ENCODE data around the gene CDH18. TPM values are rescaled to one million over a fixed set of nuclear protein-coding genes. Genes with fewer than 3 reads are reported as not detected.

CDH18 gene
- total RNA-seq, 1 experiment from 2014 or later, result not detected

- Histone ChIP-seq H3K9me2 (ENCODE audit: insufficient read depth) (no peaks in the 10 kb centered on the region), H3K36me3 (ENCODE audit: control insufficient read depth in 1 of 2, insufficient read depth in 2 of 2, low read length in 2 of 2) (no peaks in the 10 kb centered on the region), H3K4me2 (ENCODE audit: low read length) (no peak overlapping the region), H3K9ac (ENCODE audit: low read length) (no peak overlapping the region), H4K20me1 (ENCODE audit: insufficient read depth) (no peaks in the 10 kb centered on the region), H3K4me1 (ENCODE audit: control insufficient read depth in 1 of 2, insufficient read depth in 2 of 2, low read length in 2 of 2) (no peaks in the 10 kb centered on the region), H3K4me3 (replicated peaks in 1 of 2; ENCODE audit: low read depth in 1 of 2, low read length in 2 of 2) (no peak overlapping the region), H2AFZ (ENCODE audit: low read depth, low read length, poor library complexity, severe bottlenecking) (no peak overlapping the region), H3K9me3 (ENCODE audit: control insufficient read depth in 1 of 2, insufficient read depth in 1 of 2, low read depth in 1 of 2, low read length in 2 of 2) (peaks cover 0 to 10% of the 10 kb centered on the region in 2 experiments; a peak in 3 of 4 replicates), H3K79me2 (ENCODE audit: insufficient read depth, low read length) (no peaks in the 10 kb centered on the region), H3K27me3 (ENCODE audit: insufficient read depth, low read length) (no peaks in the 10 kb centered on the region), H3K27ac (ENCODE audit: low read depth, low read length) (no peak overlapping the region)
- DNase-seq (ENCODE audit: low read depth, low spot score) (no peak), ATAC-seq (no peak)
- no TSS peak for BruUV-seq (replicated peaks)
- no peak for TF ChIP-seq RAD21 (IDR thresholded peaks at IDR 0.05; ENCODE audit: low read depth)
- TF ChIP-seq SP1 (IDR thresholded peaks at IDR 0.05; ENCODE audit: low read depth), result no peak
- no peak for TF ChIP-seq SIN3A (IDR thresholded peaks at IDR 0.05; ENCODE audit: low read depth)
- no peak for TF ChIP-seq EZH2 (IDR thresholded peaks at IDR 0.05)
- ChIA-PET POLR2A (no interaction called here), CTCF (no interaction called here), RAD21 (ENCODE audit: low non-redundant PET in 1 of 2, low total read pairs in 2 of 2, uncharacterized antibody in 2 of 2, unreplicated experiment in 2 of 2) (no interaction called here)
- intact Hi-C loops (cut with micrococcal nuclease), result no loop called here
Measured at GRCh38 chr5:19554524-19554923, 433.5 kb downstream of the CDH18 start.

GRCh38 chr5:19547640-19548039, 440.4 kb downstream of the CDH18 start:
- TF ChIP-seq CBX3 (IDR thresholded peaks at IDR 0.05; ENCODE audit: low read depth) (no peak), JUND (IDR thresholded peaks at IDR 0.05) (no peak), POLR2A (IDR thresholded peaks at IDR 0.05; ENCODE audit: borderline replicate concordance, extremely low read depth, insufficient read depth, insufficient read length) (no peak), ZNF274 (IDR thresholded peaks at IDR 0.05; ENCODE audit: low read depth, low read length) (no peak), EGR1 (IDR thresholded peaks at IDR 0.05; ENCODE audit: low read depth) (no peak), FOSL1 (IDR thresholded peaks at IDR 0.05; ENCODE audit: low read depth) (no peak), ELF1 (IDR thresholded peaks at IDR 0.05; ENCODE audit: borderline replicate concordance, low read depth) (no peak), SP1 (IDR thresholded peaks at IDR 0.05; ENCODE audit: low read depth) (no peak), RAD21 (IDR thresholded peaks at IDR 0.05; ENCODE audit: low read depth) (no peak), ATF3 (IDR thresholded peaks at IDR 0.05) (no peak), YY1 (IDR thresholded peaks at IDR 0.05; ENCODE audit: extremely low read depth, insufficient replicate concordance, low read depth, low read length) (no peak), MAX (IDR thresholded peaks at IDR 0.05) (no peak), REST (IDR thresholded peaks at IDR 0.05; ENCODE audit: low read depth) (no peak), SIN3A (IDR thresholded peaks at IDR 0.05; ENCODE audit: low read depth) (no peak), SRF (IDR thresholded peaks at IDR 0.05; ENCODE audit: low read depth) (no peak), CEBPB (IDR thresholded peaks at IDR 0.05; ENCODE audit: low read depth) (no peak)
- Histone ChIP-seq H2AFZ (ENCODE audit: low read depth, low read length, poor library complexity, severe bottlenecking) (no peak overlapping the region), H3K27me3 (ENCODE audit: insufficient read depth, low read length) (no peaks in the 10 kb centered on the region), H3K27ac (ENCODE audit: low read depth, low read length) (no peak overlapping the region), H3K4me3 (replicated peaks in 1 of 2; ENCODE audit: low read depth in 1 of 2, low read length in 2 of 2) (no peak overlapping the region), H3K9me3 (ENCODE audit: control insufficient read depth in 1 of 2, insufficient read depth in 1 of 2, low read depth in 1 of 2, low read length in 2 of 2) (peaks cover 8 to 21% of the 10 kb centered on the region in 2 experiments; a peak in 2 of 4 replicates), H3K36me3 (ENCODE audit: control insufficient read depth in 1 of 2, insufficient read depth in 2 of 2, low read length in 2 of 2) (no peaks in the 10 kb centered on the region), H3K9me2 (ENCODE audit: insufficient read depth) (no peaks in the 10 kb centered on the region), H4K20me1 (ENCODE audit: insufficient read depth) (no peaks in the 10 kb centered on the region), H3K9ac (ENCODE audit: low read length) (no peak overlapping the region), H3K79me2 (ENCODE audit: insufficient read depth, low read length) (no peaks in the 10 kb centered on the region), H3K4me1 (ENCODE audit: control insufficient read depth in 1 of 2, insufficient read depth in 2 of 2, low read length in 2 of 2) (no peaks in the 10 kb centered on the region), H3K4me2 (ENCODE audit: low read length) (no peak overlapping the region)
- ChIA-PET RAD21 (ENCODE audit: low non-redundant PET in 1 of 2, low total read pairs in 2 of 2, uncharacterized antibody in 2 of 2, unreplicated experiment in 2 of 2) (no interaction called here), CTCF (no interaction called here), POLR2A (no interaction called here)
- intact Hi-C loops (cut with micrococcal nuclease), result no loop called here
- no peak for ATAC-seq
- no TSS peak for BruUV-seq (replicated peaks)
- no peak for DNase-seq (ENCODE audit: low read depth, low spot score)
